ENCODE data around the gene METTL24.

The METTL24 gene

DNA sequence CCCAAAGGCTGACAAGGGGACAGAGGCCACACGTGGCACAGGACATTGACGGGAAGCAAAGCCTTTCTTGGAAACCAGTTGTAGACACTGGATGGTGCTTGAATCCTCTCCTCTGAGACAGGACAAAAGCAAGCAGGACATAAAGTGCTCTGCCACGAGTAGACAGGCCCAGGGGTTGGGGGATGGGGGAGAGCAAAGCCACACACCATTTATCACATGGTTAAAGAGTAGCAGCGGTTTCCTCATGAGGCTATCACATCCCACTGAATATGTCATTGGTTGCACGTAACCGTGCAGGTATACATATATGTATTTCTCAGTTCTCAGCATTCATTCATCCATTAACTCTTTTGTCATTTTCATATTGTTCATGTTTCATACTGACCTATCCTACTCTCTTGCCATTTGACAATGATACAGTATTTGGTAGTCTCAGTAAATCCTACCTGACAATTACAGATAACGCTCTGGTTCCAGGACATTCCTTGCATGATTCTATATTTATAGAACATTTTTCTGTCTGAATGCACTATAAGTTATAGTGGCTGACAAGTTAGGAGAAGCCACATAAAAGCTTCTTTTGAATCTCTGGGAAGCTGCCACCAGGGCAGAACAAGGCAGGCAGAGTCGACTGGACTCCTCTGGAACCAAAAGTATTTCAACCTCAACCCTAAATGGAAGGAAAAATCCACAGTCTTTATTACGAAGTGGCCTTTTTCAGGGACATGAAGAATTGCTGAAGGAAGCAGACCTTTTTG is 23.5 kb downstream of the METTL24 start:
- DNase-seq = no peak

DNA sequence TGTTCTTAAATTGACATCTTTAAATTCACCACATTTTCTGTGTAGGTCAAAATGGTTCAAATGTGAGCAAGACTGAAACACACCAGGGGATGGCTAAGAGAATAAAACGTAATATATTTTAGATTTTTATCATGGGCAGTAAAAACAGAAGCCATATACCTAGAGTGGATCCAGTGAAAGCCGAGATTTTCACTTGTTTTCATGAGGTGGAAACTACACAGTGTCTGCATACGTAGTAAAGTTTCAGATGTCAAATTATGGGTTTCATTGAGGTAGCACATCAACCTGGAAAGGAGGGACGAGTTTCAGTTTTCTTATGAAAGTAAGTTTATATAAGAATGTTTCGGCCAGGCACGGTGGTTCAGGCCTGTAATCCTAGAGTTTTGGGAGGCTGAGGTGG is 25.9 kb downstream of the METTL24 start:
- peak in 1 of 5 experiments; percentile 7 for DNase-seq

GRCh38 chr6:110331816-110332215 is 26.3 kb downstream of the METTL24 start:
- no peak for DNase-seq

GRCh38 chr6:110331390-110331789 is 26.8 kb downstream of the METTL24 start:
- no peak for DNase-seq

GRCh38 chr6:110329714-110330436 is 28.3 kb downstream of the METTL24 start:
- no peak for DNase-seq

DNA sequence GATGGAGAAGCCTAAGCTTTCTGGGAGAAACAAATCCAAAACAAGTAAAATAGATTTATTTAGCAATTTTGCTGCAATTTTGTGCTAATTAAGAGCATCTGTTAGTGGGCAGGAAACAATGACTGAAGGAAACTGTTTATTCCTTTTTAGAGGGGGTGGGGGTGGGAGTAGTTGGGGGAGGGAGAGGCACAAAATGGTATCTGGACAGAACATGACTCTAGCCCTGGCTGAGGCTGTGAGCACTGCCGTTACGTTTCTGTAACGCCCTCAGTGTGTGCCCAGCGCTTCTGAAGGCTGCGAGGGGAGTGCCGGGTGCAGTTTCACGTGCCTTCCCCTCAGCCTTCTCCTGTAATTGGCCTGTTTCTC is 28.8 kb downstream of the METTL24 start:
- no peak for DNase-seq

DNA sequence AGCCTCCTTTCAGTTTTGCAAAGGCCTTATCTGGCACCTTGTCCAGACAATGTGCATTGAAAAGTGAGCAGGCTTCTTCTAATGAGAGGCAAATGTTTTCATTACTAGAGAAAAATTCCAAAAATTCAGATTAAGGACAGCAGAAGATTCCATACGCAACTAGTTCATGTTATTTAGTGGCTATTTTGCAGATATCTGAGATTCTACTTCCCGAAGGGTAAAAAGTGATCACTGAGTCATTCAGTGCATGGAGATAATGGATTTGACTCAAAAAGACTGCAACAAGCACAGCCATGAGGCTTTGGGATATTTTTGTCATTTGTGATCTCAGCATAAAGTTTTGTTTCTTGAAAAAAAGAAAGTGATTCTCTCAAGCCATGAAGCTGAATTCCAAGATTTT is 29.9 kb downstream of the METTL24 start:
- no peak for DNase-seq

DNA sequence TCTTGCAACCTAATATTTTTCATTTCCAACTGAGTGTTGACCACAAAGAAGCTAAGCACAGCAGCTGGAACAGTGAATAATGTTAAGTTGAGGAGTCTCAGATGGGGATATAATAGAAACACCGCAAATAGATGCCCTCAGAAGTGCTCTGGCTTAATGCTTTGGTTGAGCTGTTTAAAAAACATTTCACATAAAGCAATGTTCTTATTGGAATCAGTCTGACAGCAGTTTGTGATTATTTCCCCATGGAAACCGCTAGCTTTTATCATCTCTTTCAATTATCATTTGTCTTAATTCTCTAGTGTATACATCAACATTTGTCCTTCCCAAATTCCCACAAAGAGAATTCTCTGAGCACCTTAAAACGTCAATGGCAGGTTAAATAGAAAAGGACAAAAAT is 30.8 kb downstream of the METTL24 start:
- no peak for DNase-seq

DNA sequence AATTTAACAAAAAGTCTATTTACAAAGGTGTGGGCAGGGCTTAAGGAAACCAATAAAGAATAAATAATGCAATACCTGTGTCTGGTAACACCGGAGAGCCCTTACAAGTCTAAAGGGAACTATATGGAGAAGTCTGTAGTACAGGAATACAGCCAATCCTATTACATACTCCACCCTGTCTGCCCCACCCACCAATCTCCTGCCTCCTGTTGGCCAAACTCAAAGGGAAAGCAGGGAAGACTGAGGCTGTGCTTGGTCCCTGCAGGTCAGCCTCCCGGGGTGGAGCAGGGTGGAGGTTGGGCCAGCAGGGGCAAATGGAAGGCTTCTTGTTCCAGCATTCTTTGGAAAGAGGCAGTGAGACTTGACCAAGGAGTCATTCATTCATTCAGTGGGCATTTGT is 31.5 kb downstream of the METTL24 start:
- DNase-seq = no peak

DNA sequence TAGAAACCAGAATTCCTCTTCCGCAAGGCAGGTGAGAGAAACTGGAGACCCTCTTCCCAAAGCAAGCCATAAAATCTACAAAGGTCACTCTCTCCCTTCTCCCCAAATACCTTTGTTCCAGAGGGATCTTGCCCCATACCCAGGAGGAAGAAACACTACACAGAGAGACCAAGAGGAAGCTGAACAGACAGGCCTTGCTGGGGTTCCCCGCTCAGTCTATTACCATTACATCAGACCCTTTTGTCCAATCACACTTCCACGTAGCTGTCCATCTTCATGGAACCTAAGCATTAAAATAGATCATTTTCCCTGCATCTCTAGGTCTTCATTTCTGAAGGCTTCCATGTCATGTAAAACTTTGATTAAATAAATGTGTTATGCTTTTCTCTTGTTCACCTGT is 32.1 kb downstream of the METTL24 start:
- no peak for DNase-seq

GRCh38 chr6:110325197-110325596 is 33.0 kb downstream of the METTL24 start:
- DNase-seq = no peak

GRCh38 chr6:110324548-110324947 is 33.6 kb downstream of the METTL24 start:
- DNase-seq = no peak

GRCh38 chr6:110323258-110323657 is 34.9 kb downstream of the METTL24 start:
- no peak for DNase-seq

DNA sequence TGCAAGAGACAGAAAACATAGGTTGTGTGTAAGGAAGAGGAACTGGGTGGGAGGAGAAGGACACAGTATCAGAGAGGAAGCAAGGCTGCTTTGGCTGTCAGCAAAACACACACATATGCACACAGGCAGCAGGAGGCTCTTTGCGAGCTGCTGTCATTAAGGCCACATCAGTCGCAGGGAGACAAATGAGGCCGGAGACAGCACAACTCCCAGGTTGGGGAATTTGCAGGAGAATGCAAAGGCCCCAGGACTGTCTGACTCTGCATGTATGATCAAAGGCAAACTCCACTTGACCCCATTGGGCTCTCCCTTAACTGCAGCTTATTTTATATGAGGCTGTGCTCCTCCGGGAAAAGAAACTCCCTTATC is 35.3 kb downstream of the METTL24 start:
- DNase-seq = no peak

GRCh38 chr6:110322151-110322873 is 35.8 kb downstream of the METTL24 start:
- DNase-seq = no peak

DNA sequence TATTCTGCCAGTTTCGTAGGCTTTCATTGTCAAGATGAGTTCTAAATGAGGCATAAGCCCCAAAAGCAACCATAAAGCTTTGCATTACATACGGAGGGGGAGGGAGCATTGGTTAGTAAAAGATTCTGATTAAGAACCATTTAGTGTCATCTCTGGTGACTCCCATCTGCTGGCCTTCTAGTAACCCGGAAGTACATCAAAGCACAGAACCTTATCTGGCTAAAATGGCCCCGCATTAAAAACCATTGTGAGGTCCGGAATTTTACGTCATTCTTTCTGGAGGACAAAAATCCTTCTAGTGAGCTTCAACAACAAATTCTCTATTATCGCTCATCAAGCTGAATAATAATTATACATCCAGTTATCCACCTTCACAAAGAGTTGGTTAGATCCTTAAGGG is 37.8 kb downstream of the METTL24 start:
- no peak for DNase-seq

- DNase-seq = no peak
Measured at GRCh38 chr6:110319843-110320242, 38.3 kb downstream of the METTL24 start.

DNA sequence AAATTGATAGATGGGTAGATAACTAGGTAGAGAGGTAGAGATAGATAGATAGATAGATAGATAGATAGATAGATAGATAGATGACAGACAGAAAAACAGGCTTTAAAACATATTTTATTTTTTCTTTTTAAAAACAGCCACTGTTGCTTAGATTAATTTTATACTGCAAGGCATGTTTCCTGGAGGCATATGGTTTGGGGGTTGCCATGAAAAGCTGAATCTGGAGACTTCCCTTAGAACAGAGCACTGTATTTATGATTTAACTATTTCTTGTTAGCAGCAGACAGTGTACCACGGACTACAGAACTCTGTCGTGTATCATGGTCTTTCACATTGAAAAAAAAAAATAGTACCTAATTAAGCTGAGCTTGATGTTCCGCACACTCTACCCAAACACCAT is 38.8 kb downstream of the METTL24 start:
- DNase-seq = no peak

GRCh38 chr6:110318971-110319370 is 39.2 kb downstream of the METTL24 start:
- DNase-seq = no peak

GRCh38 chr6:110317646-110318045 is 40.5 kb downstream of the METTL24 start:
- no peak for DNase-seq

GRCh38 chr6:110317189-110317588 is 41.0 kb downstream of the METTL24 start:
- no peak for DNase-seq

- no peak for DNase-seq
Measured at GRCh38 chr6:110315869-110316398, 42.2 kb downstream of the METTL24 start.

GRCh38 chr6:110315207-110315868 is 42.8 kb downstream of the METTL24 start:
- no peak for DNase-seq
